MM.1S (cell line): ENCODE results near the gene FRAT2.
A peak's percentile ranks its signal among the peaks of the same experiment; 100 is the strongest.

Experiments used
- DNase-seq: peaks from one replicate; pipeline ENCODE4 v3.0.0-alpha.2; 2015
- H2AFZ ChIP-seq: fragments of 300-600 bp; sonication (generic); 2 replicates; pipeline ENCODE4 v1.6.0; 2016; ENCODE audit warnings: antibody characterized with exemption, low read length
- H3F3A ChIP-seq: fragments of 300-600 bp; sonication (generic); 2 replicates; pipeline ENCODE4 v1.6.1; 2016; ENCODE audit warnings: mild to moderate bottlenecking, antibody characterized with exemption, low read length, moderate library complexity, mixed read lengths; ENCODE audit not compliant: insufficient read depth
- H3K27ac ChIP-seq: fragments of 300-600 bp; sonication (generic); 2 replicates; pipeline ENCODE4 v1.5.1; 2016; ENCODE audit warnings: mild to moderate bottlenecking, low read length
- H3K27me3 ChIP-seq: fragments of 300-600 bp; sonication (generic); replicated peaks from 2 replicates; pipeline ENCODE4 v1.6.0; 2016; ENCODE audit warnings: low read length; ENCODE audit not compliant: insufficient read depth
- H3K36me3 ChIP-seq: fragments of 300-600 bp; sonication (generic); replicated peaks from 2 replicates; pipeline ENCODE4 v1.6.1; 2016; ENCODE audit warnings: mild to moderate bottlenecking, low read length, mixed read lengths; ENCODE audit not compliant: insufficient read depth
- H3K4me1 ChIP-seq: fragments of 300-600 bp; sonication (generic); 2 replicates; pipeline ENCODE4 v1.6.1; 2016; ENCODE audit warnings: low read length, mixed read lengths
- H3K4me2 ChIP-seq: fragments of 300-600 bp; sonication (generic); 2 replicates; pipeline ENCODE4 v1.6.0; 2016; ENCODE audit warnings: low read depth, low read length
- H3K4me3 ChIP-seq: fragments of 300-600 bp; sonication (generic); 2 replicates; pipeline ENCODE4 v1.5.1; 2016; ENCODE audit warnings: low read length, mixed read lengths
- H3K79me2 ChIP-seq: fragments of 300-600 bp; sonication (generic); 2 replicates; pipeline ENCODE4 v1.6.1; 2016; ENCODE audit warnings: mixed run types, low read length, mixed read lengths
- H3K9ac ChIP-seq: fragments of 300-600 bp; sonication (generic); 2 replicates; pipeline ENCODE4 v1.6.1; 2016; ENCODE audit warnings: low read length, mixed read lengths
- H3K9me2 ChIP-seq: fragments of 300-600 bp; sonication (generic); replicated peaks from 2 replicates; pipeline ENCODE4 v1.6.1; 2016; ENCODE audit warnings: mild to moderate bottlenecking, low read length, mixed read lengths; ENCODE audit not compliant: insufficient read depth
- H3K9me3 ChIP-seq: fragments of 300-600 bp; sonication (generic); replicated peaks from 2 replicates; pipeline ENCODE4 v1.6.1; 2016; ENCODE audit warnings: mild to moderate bottlenecking, low read length, mixed read lengths; ENCODE audit not compliant: insufficient read depth
- H4K20me1 ChIP-seq: fragments of 300-600 bp; sonication (generic); 2 replicates; pipeline ENCODE4 v1.6.1; 2016; ENCODE audit warnings: mild to moderate bottlenecking, low read length, moderate library complexity, mixed read lengths; ENCODE audit not compliant: insufficient read depth
- CTCF ChIP-seq: fragments of 300-600 bp; sonication (generic); IDR thresholded peaks from 2 replicates; pipeline ENCODE4 v1.5.1; 2016; ENCODE audit warnings: antibody characterized with exemption, low read length, mixed read lengths
- EZH2 ChIP-seq: fragments of 300-600 bp; sonication (generic); optimal IDR thresholded peaks from 2 replicates; pipeline ENCODE3; 2017; ENCODE audit warnings: low read depth, mild to moderate bottlenecking, antibody characterized with exemption, low read length, mixed read lengths
- EZH2phosphoT487 ChIP-seq: fragments of 300-600 bp; sonication (generic); IDR thresholded peaks from 2 replicates; pipeline ENCODE4 v1.6.1; 2018; ENCODE audit warnings: antibody characterized with exemption, low read length

FRAT2 gene

GRCh38 chr10:97302088-97302791 lies 32.3 kb downstream of the FRAT2 start:
- no peak for DNase-seq
- H3K36me3 ChIP-seq, result no peaks in the 10 kb centered on the region

DNA sequence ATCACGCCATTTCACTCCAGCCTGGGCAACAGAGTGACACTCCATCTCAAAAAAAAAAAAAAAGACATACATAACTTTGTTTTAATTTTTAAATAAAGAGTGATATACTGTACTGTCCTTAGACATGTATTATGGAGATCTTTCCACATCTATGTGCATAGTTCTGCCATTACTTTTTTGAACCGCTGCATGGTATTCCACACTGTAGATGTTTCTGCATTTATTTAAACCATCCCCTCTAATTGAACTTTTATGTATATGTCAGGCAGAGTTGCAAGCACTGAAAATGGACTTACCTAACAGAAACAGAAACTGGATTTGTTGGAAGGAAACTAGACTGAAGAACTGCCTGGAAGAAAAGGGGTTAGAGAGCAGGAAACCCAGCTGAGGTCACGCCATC lies 33.5 kb downstream of the FRAT2 start:
- Histone ChIP-seq H3K36me3 (no peaks in the 10 kb centered on the region), H3K4me1 (0 out of 2 replicates have a peak, but pooled peaks cover 5% of the 10 kb centered on the region), H2AFZ (peak overlapping the region; percentile 39), H3K79me2 (no peaks in the 10 kb centered on the region), H3F3A (no peaks in the 10 kb centered on the region), H3K27me3 (no peaks in the 10 kb centered on the region), H3K4me3 (no peak overlapping the region), H3K9me2 (no peaks in the 10 kb centered on the region), H3K4me2 (peak overlapping the region; percentile 17; the same call in 1 of the 2 replicates), H3K9me3 (no peaks in the 10 kb centered on the region), H4K20me1 (no peaks in the 10 kb centered on the region), H3K27ac (no peak overlapping the region), H3K9ac (no peak overlapping the region)
- no peak for TF ChIP-seq EZH2
- TF ChIP-seq CTCF, result no peak
- TF ChIP-seq EZH2phosphoT487, result no peak
- peak; percentile 38 for DNase-seq

More at GRCh38 chr10:97302088-97302791, 32.3 kb downstream of the FRAT2 start:
- Histone ChIP-seq H3K4me3 (no peak overlapping the region), H3K4me2 (no peak overlapping the region), H3K9ac (no peak overlapping the region), H3K4me1 (0 out of 2 replicates have a peak, but pooled peaks cover 5% of the 10 kb centered on the region), H3K27me3 (no peaks in the 10 kb centered on the region), H4K20me1 (no peaks in the 10 kb centered on the region), H3K79me2 (no peaks in the 10 kb centered on the region), H3K27ac (no peak overlapping the region), H3K9me3 (no peaks in the 10 kb centered on the region), H3F3A (no peaks in the 10 kb centered on the region), H3K9me2 (no peaks in the 10 kb centered on the region), H2AFZ (no peak overlapping the region)
- TF ChIP-seq CTCF, result no peak
- TF ChIP-seq EZH2, result no peak
- no peak for TF ChIP-seq EZH2phosphoT487

GRCh38 chr10:97298223-97298571 lies 36.3 kb downstream of the FRAT2 start:
- H3K9me2 ChIP-seq, result no peaks in the 10 kb centered on the region
- H3K79me2 ChIP-seq, result no peaks in the 10 kb centered on the region
- H3K4me3 ChIP-seq, result no peak overlapping the region
- H3K27me3 ChIP-seq, result no peaks in the 10 kb centered on the region
- H3F3A ChIP-seq, result no peaks in the 10 kb centered on the region
- H3K9me3 ChIP-seq, result no peaks in the 10 kb centered on the region
- no peak for TF ChIP-seq EZH2
- no peak for TF ChIP-seq CTCF
- TF ChIP-seq EZH2phosphoT487, result no peak
- no peaks in the 10 kb centered on the region for H4K20me1 ChIP-seq
- no peaks in the 10 kb centered on the region for H3K36me3 ChIP-seq
- H3K27ac ChIP-seq, result no peak overlapping the region
- no peak for DNase-seq
- no peak overlapping the region for H3K9ac ChIP-seq
- H2AFZ ChIP-seq, result no peak overlapping the region
- H3K4me1 ChIP-seq, result 0 out of 2 replicates have a peak, but pooled peaks cover 5% of the 10 kb centered on the region
- no peak overlapping the region for H3K4me2 ChIP-seq
